DOHH2 (cell line): ENCODE data around the gene EXOC3.

Experiments
- EZH2phosphoT487 ChIP-seq: fragments of 200-600 bp; sonication (generic); IDR thresholded peaks from 2 replicates; pipeline ENCODE4 v1.6.1; 2017; ENCODE audit warnings: borderline replicate concordance, mild to moderate bottlenecking, antibody characterized with exemption, low read length, moderate library complexity, mixed read lengths
- TF ChIP-seq, protein P1 (sequence below): fragments of 200-600 bp; sonication (generic); IDR thresholded peaks from one replicate; pipeline ENCODE4 v1.5.1; 2014; ENCODE audit warnings: antibody characterized with exemption, mild to moderate bottlenecking, low read depth, low read length; ENCODE audit not compliant: poor library complexity, severe bottlenecking

- TF ChIP-seq, protein P1, sequence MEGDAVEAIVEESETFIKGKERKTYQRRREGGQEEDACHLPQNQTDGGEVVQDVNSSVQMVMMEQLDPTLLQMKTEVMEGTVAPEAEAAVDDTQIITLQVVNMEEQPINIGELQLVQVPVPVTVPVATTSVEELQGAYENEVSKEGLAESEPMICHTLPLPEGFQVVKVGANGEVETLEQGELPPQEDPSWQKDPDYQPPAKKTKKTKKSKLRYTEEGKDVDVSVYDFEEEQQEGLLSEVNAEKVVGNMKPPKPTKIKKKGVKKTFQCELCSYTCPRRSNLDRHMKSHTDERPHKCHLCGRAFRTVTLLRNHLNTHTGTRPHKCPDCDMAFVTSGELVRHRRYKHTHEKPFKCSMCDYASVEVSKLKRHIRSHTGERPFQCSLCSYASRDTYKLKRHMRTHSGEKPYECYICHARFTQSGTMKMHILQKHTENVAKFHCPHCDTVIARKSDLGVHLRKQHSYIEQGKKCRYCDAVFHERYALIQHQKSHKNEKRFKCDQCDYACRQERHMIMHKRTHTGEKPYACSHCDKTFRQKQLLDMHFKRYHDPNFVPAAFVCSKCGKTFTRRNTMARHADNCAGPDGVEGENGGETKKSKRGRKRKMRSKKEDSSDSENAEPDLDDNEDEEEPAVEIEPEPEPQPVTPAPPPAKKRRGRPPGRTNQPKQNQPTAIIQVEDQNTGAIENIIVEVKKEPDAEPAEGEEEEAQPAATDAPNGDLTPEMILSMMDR: peak; percentile 92
- no peak for TF ChIP-seq EZH2phosphoT487
These were observed 11.8 kb upstream of the EXOC3 start for GRCh38 chr5:431001-431710.
